Measurements from ENCODE around the gene KLHL2. TPM values are rescaled to one million over a fixed set of nuclear protein-coding genes. Genes with fewer than 3 reads are reported as not detected.
"Not testable (repeated sequence)": the region's sequence is repeated elsewhere in the genome, so short reads cannot be mapped to it uniquely, and the experiment has no call there.

KLHL2 gene, protein sequence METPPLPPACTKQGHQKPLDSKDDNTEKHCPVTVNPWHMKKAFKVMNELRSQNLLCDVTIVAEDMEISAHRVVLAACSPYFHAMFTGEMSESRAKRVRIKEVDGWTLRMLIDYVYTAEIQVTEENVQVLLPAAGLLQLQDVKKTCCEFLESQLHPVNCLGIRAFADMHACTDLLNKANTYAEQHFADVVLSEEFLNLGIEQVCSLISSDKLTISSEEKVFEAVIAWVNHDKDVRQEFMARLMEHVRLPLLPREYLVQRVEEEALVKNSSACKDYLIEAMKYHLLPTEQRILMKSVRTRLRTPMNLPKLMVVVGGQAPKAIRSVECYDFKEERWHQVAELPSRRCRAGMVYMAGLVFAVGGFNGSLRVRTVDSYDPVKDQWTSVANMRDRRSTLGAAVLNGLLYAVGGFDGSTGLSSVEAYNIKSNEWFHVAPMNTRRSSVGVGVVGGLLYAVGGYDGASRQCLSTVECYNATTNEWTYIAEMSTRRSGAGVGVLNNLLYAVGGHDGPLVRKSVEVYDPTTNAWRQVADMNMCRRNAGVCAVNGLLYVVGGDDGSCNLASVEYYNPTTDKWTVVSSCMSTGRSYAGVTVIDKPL
- 51.8 TPM for total RNA-seq (ENCODE audit: insufficient read depth, low replicate concordance)

DNA sequence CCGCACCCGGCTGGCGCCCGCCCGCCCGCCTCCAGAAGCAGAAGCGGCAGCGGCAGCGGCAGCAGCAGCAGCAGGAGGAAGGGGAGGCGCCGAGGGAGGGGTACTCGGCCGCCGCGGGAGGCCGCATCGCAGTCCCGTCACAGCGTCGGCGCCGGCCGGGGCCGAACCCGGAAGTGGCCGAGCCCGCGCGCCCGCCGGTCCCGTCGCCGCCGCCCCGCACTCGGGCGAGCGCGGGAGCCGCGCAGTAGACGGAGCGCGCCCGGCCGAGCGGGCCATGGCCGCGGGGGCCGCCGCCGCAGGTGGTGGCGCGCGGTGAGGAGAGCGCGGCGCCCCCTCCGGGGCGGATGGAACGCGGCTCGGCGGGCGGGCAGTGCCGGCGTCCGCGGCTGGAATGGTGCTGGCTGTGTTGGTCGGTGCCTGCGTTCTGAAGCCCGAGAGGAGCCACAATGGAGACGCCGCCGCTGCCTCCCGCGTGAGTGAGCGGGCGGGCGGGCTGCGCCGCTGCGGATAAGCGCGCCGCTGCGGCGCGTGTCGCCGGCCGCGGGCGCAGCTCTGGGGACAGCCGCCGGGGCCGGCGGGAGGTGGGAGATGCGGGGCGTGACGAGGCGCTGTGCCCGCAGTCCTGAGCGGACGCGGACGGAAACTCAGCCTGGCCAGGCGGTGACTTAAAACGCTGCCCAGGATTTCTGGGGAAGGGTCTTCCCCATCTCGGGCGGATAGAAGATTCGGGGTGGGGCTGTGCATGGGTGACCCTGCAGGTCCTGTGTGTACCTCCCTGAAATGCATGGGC lies at the start of gene KLHL2:
TSS of gene KLHL2 (plus strand) at position 131 of the 790 bp plus-strand sequence. CDS start at position 447, 316 bp downstream.
- DNase-seq (ENCODE audit: low spot score): peak; percentile 74

DNA sequence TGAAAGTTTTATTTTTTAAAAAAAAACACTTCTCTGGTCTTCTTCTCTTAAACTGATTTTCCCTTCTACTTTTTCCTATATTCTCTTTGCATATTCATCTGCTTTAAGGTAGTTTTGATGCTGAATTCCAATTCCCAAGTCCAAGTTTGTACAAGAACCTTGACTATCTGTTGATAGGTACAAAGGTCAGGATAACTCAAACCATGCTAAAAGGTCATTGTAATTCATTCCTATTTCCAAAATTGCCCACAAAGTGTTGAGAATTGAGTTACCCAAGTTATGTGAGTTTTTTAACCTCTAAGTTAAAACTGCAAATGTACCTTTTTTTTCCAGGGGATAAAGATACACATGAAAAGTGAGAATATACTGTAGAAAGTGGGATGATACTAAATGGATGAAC lies 48.6 kb upstream of the KLHL2 start:
- DNase-seq (ENCODE audit: low spot score): no peak

GRCh38 chr4:165164257-165164656 lies 43.1 kb upstream of the KLHL2 start:
- no peak for DNase-seq (ENCODE audit: low spot score)

DNA sequence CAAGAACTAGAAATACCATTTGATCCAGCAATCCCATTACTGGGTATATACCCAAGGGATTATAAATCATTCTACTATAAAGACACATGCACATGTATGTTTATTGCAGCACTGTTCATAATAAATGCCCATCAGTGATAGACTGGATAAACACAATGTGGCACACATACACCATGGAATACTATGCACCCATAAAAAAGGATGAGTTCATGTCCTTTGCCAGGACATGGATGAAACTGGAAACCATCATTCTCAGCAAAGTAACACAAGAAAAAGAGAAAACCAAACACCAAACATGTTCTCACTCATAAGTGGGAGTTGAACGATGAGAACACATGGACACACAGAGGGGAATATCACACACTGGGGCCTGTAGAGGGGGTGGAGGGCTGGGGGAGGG lies 40.5 kb upstream of the KLHL2 start:
- DNase-seq (ENCODE audit: low spot score): not testable (repeated sequence)

- DNase-seq (ENCODE audit: low spot score): no peak
Observed at GRCh38 chr4:165167650-165168049, 39.7 kb upstream of the KLHL2 start.

GRCh38 chr4:165170819-165171218 lies 36.5 kb upstream of the KLHL2 start:
- DNase-seq (ENCODE audit: low spot score): no peak

- not testable (repeated sequence) for DNase-seq (ENCODE audit: low spot score)
Observed at GRCh38 chr4:165175470-165175869, 31.9 kb upstream of the KLHL2 start.

DNA sequence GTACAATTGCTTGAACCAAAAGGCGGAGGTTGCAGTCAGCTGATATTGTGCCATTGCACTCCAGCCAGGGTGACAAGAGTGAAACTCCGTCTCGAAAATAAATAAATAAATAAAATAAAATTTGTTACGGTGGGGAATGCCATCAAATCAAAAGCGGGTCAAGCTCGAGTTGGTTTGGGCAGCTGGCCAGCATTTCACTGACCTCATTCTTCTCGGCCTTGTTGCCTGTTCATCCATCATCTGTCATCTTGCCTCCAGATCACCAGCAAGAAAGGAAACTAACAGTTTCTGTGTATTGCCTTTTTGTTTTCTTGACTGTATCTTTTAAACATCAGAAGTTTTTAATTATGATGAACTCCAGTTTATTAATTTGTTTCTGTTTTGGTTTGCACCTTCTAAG lies 31.5 kb upstream of the KLHL2 start:
- no peak for DNase-seq (ENCODE audit: low spot score)

DNA sequence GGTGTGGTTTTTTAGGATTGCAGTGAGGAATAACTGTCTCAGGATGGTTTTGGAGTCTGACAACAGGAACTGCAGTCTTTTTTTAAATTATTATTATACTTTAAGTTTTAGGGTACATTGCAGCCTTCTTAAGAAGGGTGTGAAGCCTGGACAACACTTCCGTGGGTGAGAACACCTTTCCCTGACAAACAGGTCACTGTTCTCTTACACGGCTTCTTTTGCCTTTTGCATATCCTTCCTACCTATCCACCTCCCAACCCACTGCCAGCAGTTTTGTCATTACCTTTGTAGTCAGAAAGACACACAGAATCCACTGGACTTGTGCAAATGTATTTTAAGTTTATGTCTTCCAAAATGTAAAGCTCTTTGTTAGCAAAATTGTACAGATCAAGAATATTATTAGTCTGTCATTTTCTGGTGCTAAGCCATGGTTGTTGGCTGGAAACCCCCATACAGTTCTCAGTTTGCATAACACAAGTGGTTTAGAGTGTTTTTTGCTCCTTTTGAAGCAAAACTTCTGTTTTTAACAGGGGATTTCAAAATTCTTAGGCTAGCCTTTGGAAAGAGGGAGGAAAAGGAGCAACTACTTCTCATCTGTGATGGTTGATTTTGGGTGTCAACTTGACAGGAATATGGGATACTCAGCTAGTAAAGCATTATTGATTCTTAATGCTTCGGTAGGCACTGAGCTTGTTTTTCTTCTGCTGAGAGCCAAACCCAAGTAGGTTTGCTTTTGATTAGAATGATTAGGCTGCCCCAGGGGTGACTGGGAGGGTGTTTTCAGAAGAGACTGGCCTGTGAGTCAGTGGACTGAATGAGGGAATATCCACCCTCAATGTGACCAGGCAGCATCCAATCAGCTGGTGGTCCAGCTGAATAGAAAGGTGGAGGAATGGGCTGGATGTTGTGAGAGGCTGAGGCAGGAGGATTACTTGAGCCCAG lies 29.4 kb upstream of the KLHL2 start:
- DNase-seq (ENCODE audit: low spot score): no peak

DNA sequence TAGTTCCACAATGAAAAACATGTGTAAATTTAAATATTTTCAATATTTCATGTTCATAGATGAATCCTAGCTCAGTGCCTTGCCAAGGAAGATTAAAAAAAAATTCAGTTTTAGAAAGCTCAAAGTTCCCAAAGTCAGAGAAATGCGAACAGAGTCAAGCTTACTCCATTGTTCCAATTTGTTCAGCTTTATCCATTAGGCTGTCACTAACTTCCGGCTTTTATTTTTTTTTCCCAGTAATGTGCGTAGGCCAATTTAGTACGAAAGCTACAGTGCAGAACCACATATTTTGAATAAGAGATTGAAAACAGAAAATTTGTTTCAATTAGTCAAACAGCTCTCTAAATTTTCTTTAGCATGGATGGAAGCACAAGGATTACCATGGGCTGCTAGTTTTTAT lies 23.1 kb upstream of the KLHL2 start:
- DNase-seq (ENCODE audit: low spot score): no peak

GRCh38 chr4:165184998-165185397 lies 22.4 kb upstream of the KLHL2 start:
- DNase-seq (ENCODE audit: low spot score): not testable (repeated sequence)

- no peak for DNase-seq (ENCODE audit: low spot score)
Observed at GRCh38 chr4:165185448-165185847, 21.9 kb upstream of the KLHL2 start.

DNA sequence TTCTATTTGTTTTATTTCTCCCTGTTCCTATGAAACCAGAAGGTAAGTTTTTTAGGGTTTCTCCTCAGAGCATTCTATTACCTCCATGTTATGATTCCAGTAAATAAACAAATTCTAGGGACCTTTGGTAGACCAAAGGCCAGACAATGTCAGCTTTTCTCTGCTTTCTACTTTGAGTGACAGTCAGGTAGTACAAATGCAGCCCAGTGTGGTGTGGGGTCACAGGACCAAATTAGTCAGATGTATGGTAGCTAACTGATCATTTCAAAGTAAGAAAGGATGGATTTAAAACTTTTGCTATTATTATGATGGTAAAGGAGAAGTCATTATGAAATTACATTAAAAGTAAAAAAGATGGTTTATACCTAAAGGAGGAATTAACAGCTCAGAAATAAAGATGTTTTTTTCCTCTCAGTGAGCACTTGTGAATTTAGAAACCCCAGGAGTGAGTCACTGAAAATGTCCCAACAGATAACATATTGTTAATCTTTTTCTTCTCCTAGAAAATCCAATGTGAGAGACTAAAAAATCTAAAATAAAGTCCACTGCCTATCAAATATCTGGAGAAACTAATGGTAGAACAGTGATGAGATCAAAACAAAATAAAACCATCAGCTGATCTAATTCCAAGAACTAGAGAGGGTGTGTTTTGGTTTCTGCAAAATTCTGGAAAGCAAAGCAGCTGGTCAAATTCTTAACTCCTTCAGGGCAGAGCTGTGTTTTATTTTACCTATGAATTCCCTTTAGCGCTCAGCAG lies 16.6 kb upstream of the KLHL2 start:
- DNase-seq (ENCODE audit: low spot score): no peak

DNA sequence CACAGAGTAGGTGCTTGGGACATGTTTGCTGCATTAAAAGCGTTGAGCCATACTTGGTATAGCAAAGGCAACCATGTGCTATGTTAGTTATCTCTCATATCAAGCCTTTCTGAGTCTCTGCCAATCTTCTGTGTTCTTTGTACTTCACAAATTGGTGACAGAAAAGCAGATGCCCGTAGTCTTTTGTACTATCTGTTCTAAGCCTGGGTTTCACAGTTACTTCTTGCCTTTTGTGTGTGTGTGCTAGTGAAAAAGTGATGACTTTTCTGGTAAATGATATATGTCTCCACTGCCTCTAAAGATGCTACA lies 16.1 kb upstream of the KLHL2 start:
- DNase-seq (ENCODE audit: low spot score): no peak

DNA sequence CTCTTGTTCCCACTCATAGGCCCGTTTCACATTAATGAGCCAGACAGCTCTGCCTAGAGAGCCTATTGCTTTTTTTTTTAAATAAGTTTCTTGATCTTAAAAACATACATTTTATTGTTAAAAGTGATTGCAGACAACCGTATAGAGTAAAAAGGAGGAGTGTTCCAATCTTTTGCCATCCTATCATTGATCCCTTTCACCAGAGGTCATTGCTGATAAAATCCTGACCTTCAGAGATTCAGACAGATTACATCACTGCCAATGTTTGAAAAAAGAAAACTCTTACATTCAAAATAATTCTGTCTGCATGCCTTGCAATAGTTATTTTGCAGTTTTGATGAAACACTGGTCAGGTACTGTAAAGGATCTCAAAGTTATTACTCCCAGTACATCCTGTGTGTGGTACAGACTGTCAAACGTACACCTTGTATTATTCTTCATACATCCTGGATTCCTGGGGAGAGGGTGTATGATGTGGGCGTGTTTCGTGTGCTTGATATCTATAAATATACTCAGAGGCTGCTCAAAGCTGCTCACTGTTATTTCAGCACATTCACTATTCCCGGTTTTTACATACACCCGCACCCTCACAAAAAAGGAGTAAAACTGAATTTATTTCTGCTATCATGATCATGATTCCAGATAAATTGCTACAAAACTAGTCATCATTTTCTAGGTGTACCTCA lies 15.4 kb upstream of the KLHL2 start:
- DNase-seq (ENCODE audit: low spot score): no peak

- no peak for DNase-seq (ENCODE audit: low spot score)
Observed at GRCh38 chr4:165192500-165192898, 14.9 kb upstream of the KLHL2 start.

DNA sequence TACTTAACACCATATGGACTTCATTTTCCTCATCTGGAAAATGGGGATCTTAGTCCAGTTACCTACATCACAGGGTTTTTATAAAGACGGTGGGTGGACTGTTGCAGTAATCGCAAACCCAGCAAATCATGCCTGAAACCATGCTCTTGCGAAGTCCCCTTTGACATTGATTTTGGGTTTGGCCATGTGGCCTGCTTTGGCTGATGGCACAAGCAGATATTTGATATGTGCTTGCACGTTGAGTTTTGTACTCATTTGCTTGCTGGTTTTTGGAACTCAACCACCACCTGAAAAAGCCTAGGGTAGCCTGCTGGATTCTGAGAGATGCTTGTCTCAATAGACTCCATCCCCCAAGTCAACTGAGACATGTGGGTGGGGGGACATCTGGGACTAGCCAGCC lies 14.4 kb upstream of the KLHL2 start:
- DNase-seq (ENCODE audit: low spot score): no peak

- DNase-seq (ENCODE audit: low spot score): no peak
Observed at GRCh38 chr4:165194368-165194767, 13.0 kb upstream of the KLHL2 start.

DNA sequence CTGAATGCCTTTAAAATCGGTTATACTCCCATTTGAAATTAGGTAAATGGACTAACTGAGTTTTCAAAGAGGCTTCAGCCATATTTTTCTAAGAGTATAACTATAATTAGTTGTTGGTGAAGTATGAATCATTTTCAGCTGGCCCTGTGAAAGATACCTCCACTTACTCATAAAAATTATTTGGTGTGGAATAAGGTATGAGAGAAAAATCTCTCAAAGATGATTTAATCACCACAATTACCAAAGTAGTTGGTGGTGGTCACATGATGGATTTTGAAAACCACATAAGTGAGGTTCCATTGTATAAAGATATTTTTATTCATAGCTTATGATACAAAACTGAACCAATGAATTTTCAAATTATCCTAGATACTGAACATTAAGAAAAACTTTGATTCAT lies 9.0 kb upstream of the KLHL2 start:
- no peak for DNase-seq (ENCODE audit: low spot score)

DNA sequence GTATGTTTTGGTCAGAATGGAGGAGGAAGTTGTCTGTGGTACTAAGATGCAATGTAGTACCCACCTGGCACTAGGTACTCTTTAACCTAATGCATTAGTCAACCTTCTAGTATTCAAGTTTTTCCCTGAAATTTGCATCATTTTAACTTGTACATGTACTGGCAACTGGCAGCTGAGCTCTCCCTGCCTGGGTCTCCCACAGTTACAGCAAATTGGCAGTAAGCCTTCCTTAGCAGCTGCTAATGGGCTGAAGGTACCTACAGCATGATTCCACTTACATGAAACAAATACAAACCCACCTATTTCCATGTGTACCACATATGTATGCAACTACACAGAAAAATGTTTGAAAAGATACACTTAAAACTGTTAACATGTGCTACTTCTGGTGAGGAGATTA lies 8.1 kb upstream of the KLHL2 start:
- no peak for DNase-seq (ENCODE audit: low spot score)
